GM12892 (cell line): ENCODE results near the gene CNTNAP5.

Experiments used
- POLR2A ChIP-seq: IDR thresholded peaks from 2 replicates; pipeline ENCODE4 v1.6.1; 2011; ENCODE audit warnings: low read depth, low read length, control low read depth
- POLR2AphosphoS5 ChIP-seq: IDR thresholded peaks from 2 replicates; pipeline ENCODE4 v1.6.1; 2011; ENCODE audit warnings: low read depth, low read length, control low read depth

DNA sequence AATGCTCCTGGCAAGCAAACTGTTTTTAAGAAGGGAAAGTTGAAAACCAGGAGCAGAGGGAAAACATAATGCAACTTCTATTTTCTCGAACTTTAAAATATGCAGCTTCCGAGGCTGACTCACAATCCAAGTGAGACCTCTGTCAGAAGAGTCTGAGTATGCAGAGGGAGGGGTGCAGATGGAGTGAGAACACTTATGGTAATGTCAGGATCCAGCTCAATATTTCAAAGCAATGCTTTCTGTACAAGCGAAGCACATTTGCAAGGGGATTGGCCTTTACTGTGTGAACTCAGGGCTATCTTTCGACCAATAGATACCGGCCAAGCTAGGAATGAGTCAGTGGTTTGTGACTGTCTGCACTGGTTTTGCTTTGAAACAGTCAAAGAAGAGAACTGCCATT is 242.7 kb downstream of the CNTNAP5 start:
- TF ChIP-seq POLR2A (no peak), POLR2AphosphoS5 (no peak)
